GM21515 (cell line): ENCODE results near the gene VPS13D.

Source experiments
- ATAC-seq: cut with Tn5 transposase; IDR thresholded peaks from one replicate; pipeline ENCODE4 v1.9.1; 2021; ENCODE audit not compliant: unreplicated experiment

VPS13D gene

GRCh38 chr1:12400027-12400693 lies 170.3 kb downstream of the VPS13D start:
- no peak for ATAC-seq

- no peak for ATAC-seq
Observed at GRCh38 chr1:12402159-12402673, 172.4 kb downstream of the VPS13D start.

- no peak for ATAC-seq
Observed at GRCh38 chr1:12402842-12403241, 173.0 kb downstream of the VPS13D start.

GRCh38 chr1:12404918-12405317 lies 175.1 kb downstream of the VPS13D start:
- no peak for ATAC-seq

GRCh38 chr1:12405325-12406210 lies 175.7 kb downstream of the VPS13D start:
- ATAC-seq: no peak

GRCh38 chr1:12406211-12407021 lies 176.6 kb downstream of the VPS13D start:
- no peak for ATAC-seq

GRCh38 chr1:12407050-12407961 lies 177.5 kb downstream of the VPS13D start:
- no peak for ATAC-seq

GRCh38 chr1:12407962-12408454 lies 178.2 kb downstream of the VPS13D start:
- no peak for ATAC-seq

- no peak for ATAC-seq
Observed at GRCh38 chr1:12408662-12409061, 178.8 kb downstream of the VPS13D start.

GRCh38 chr1:12409681-12410080 lies 179.9 kb downstream of the VPS13D start:
- ATAC-seq: no peak

GRCh38 chr1:12410351-12410750 lies 180.5 kb downstream of the VPS13D start:
- ATAC-seq: no peak

GRCh38 chr1:12411098-12411497 lies 181.3 kb downstream of the VPS13D start:
- no peak for ATAC-seq

GRCh38 chr1:12411747-12412146 lies 181.9 kb downstream of the VPS13D start:
- no peak for ATAC-seq

GRCh38 chr1:12412439-12412838 lies 182.6 kb downstream of the VPS13D start:
- no peak for ATAC-seq

GRCh38 chr1:12413664-12414410 lies 184.0 kb downstream of the VPS13D start:
- no peak for ATAC-seq

- ATAC-seq: no peak
Observed at GRCh38 chr1:12414444-12415018, 184.7 kb downstream of the VPS13D start.

- ATAC-seq: no peak
Observed at GRCh38 chr1:12415038-12415466, 185.2 kb downstream of the VPS13D start.

- no peak for ATAC-seq
Observed at GRCh38 chr1:12416101-12416500, 186.3 kb downstream of the VPS13D start.

- ATAC-seq: no peak
Observed at GRCh38 chr1:12416744-12417143, 186.9 kb downstream of the VPS13D start.
